CD4-positive, alpha-beta T cell treated with Interleukin-1 beta for 1 hour (primary cell): ENCODE measurements around the gene RABL2A.
"Not testable (repeated sequence)": the region's sequence is repeated elsewhere in the genome, so short reads cannot be mapped to it uniquely, and the experiment has no call there.

Experiments
- DNase-seq, 2 donors: peaks; one replicate each; pipeline ENCODE4 v3.0.0-alpha.2; 2020 to 2022

RABL2A gene

GRCh38 chr2:113690871-113691270, 63.8 kb downstream of the RABL2A start:
- DNase-seq: not testable (repeated sequence)
